ENCODE data around the gene DDR2. TPM values are rescaled to one million over a fixed set of nuclear protein-coding genes. Genes with fewer than 3 reads are reported as not detected.

DDR2 gene
- total RNA-seq, 4 donors from 2014 or later, result 15.1 to 36.9 (median 20.0) TPM

- H3K4me3 ChIP-seq (ENCODE audit: low read depth, poor library complexity, severe bottlenecking), result no peak overlapping the region
- no peak for DNase-seq (ENCODE audit: low spot score in 2 of 2)
- intact Hi-C loops (cut with DNase I; ENCODE audit: low total_unique reads), result no loop called here
- 76 to 88% methylated on average over 4 of the region's 4 CpGs for WGBS, 2 donors
- TF ChIP-seq POLR2A (IDR thresholded peaks at IDR 0.05), result no peak
- TF ChIP-seq CTCF (IDR thresholded peaks at IDR 0.05), result no peak
Observed at GRCh38 chr1:162645666-162646065, 13.4 kb downstream of the DDR2 start.

GRCh38 chr1:162649583-162649982, 17.3 kb downstream of the DDR2 start:
- no peak for DNase-seq (ENCODE audit: low spot score in 2 of 2)
- H3K4me3 ChIP-seq (ENCODE audit: low read depth, poor library complexity, severe bottlenecking), result no peak overlapping the region
- TF ChIP-seq CTCF (IDR thresholded peaks at IDR 0.05), result no peak
- TF ChIP-seq POLR2A (IDR thresholded peaks at IDR 0.05), result no peak
- intact Hi-C loops (cut with DNase I; ENCODE audit: low total_unique reads), result no loop called here
- 74 to 85% methylated on average over 3 of the region's 3 CpGs for WGBS, 2 donors

- TF ChIP-seq CTCF (IDR thresholded peaks at IDR 0.05) (no peak), POLR2A (IDR thresholded peaks at IDR 0.05) (no peak)
- WGBS, 2 donors, result 73 to 74% methylated on average over 5 of the region's 5 CpGs
- intact Hi-C loops (cut with DNase I; ENCODE audit: low total_unique reads), result no loop called here
- H3K4me3 ChIP-seq (ENCODE audit: low read depth, poor library complexity, severe bottlenecking), result no peak overlapping the region
- DNase-seq (ENCODE audit: low spot score in 2 of 2), result no peak
Observed at GRCh38 chr1:162654915-162655620, 22.8 kb downstream of the DDR2 start.

GRCh38 chr1:162656266-162656665, 24.0 kb downstream of the DDR2 start:
- intact Hi-C loops (cut with DNase I; ENCODE audit: low total_unique reads), result no loop called here
- H3K4me3 ChIP-seq (ENCODE audit: low read depth, poor library complexity, severe bottlenecking), result no peak overlapping the region
- no peak for TF ChIP-seq CTCF (IDR thresholded peaks at IDR 0.05)
- DNase-seq (ENCODE audit: low spot score in 2 of 2), result no peak
- 60 to 72% methylated on average over 1 of the region's 1 CpG for WGBS, 2 donors

GRCh38 chr1:162660574-162660973, 28.3 kb downstream of the DDR2 start:
- DNase-seq (ENCODE audit: low spot score in 2 of 2), result no peak
- WGBS, 2 donors, result 79 to 90% methylated on average over 2 of the region's 2 CpGs
- intact Hi-C loops (cut with DNase I; ENCODE audit: low total_unique reads), result no loop called here
- TF ChIP-seq POLR2A (IDR thresholded peaks at IDR 0.05) (no peak), CTCF (IDR thresholded peaks at IDR 0.05) (no peak)
- H3K4me3 ChIP-seq (ENCODE audit: low read depth, poor library complexity, severe bottlenecking), result no peak overlapping the region

- TF ChIP-seq CTCF (IDR thresholded peaks at IDR 0.05) (no peak), POLR2A (IDR thresholded peaks at IDR 0.05) (no peak)
- H3K4me3 ChIP-seq (ENCODE audit: low read depth, poor library complexity, severe bottlenecking), result no peak overlapping the region
- no peak for DNase-seq (ENCODE audit: low spot score in 2 of 2)
- intact Hi-C loops (cut with DNase I; ENCODE audit: low total_unique reads), result no loop called here
- 74 to 80% methylated on average over 4 of the region's 4 CpGs for WGBS, 2 donors
Observed at GRCh38 chr1:162661336-162661735, 29.1 kb downstream of the DDR2 start.

Data from lower leg skin (tissue), 4 donors.